ENCODE data around the gene CD3E. TPM values are rescaled to one million over a fixed set of nuclear protein-coding genes. Genes with fewer than 3 reads are reported as not detected.

Gene CD3E
- total RNA-seq, 1 donor from 2014 or later = 571 TPM

- Mint-ChIP-seq H3K9me3 (peaks cover 4% of the 10 kb centered on the region), H3K36me3 (ENCODE audit: low read depth) (no peaks in the 10 kb centered on the region), H3K27ac (peak overlapping the region; percentile 36), H3K4me1 (peaks cover 41% of the 10 kb centered on the region), H3K4me3 (no peak overlapping the region), H3K27me3 (no peaks in the 10 kb centered on the region)
- intact Hi-C loops (cut with micrococcal nuclease) = loop anchor here (2.0 kb wide), 1 partner anchor 15 kb away; no protein-coding TSS in a partner anchor
- peak; percentile 70 for DNase-seq
These were observed 27.2 kb upstream of the CD3E start for GRCh38 chr11:118277312-118277711.

- peak; percentile 77 for DNase-seq
- peak overlapping the region; percentile 8 for H3K27ac Mint-ChIP-seq
- no peaks in the 10 kb centered on the region for H3K36me3 Mint-ChIP-seq (ENCODE audit: low read depth)
- peaks cover 40% of the 10 kb centered on the region for H3K4me1 Mint-ChIP-seq
- intact Hi-C loops (cut with micrococcal nuclease) = no loop called here
- H3K27me3 Mint-ChIP-seq = no peaks in the 10 kb centered on the region
- H3K9me3 Mint-ChIP-seq = peaks cover 7% of the 10 kb centered on the region
- H3K4me3 Mint-ChIP-seq = peak overlapping the region; percentile 8
These were observed 23.2 kb upstream of the CD3E start for GRCh38 chr11:118281284-118281683.

- Mint-ChIP-seq H3K36me3 (ENCODE audit: low read depth) (no peaks in the 10 kb centered on the region), H3K27ac (no peak overlapping the region), H3K4me1 (peaks cover 28% of the 10 kb centered on the region), H3K9me3 (peaks cover 7% of the 10 kb centered on the region), H3K27me3 (no peaks in the 10 kb centered on the region), H3K4me3 (no peak overlapping the region)
- intact Hi-C loops (cut with micrococcal nuclease) = no loop called here
- no peak for DNase-seq
These were observed 21.9 kb upstream of the CD3E start for GRCh38 chr11:118282606-118283005.

- Mint-ChIP-seq H3K36me3 (ENCODE audit: low read depth) (no peaks in the 10 kb centered on the region), H3K27ac (peak overlapping the region; percentile 72), H3K27me3 (no peaks in the 10 kb centered on the region), H3K9me3 (peaks cover 7% of the 10 kb centered on the region), H3K4me1 (peaks cover 28% of the 10 kb centered on the region), H3K4me3 (no peak overlapping the region)
- intact Hi-C loops (cut with micrococcal nuclease) = no loop called here
- DNase-seq = no peak
These were observed 21.4 kb upstream of the CD3E start for GRCh38 chr11:118283037-118283636.

GRCh38 chr11:118283756-118284350, 20.7 kb upstream of the CD3E start:
- H3K27me3 Mint-ChIP-seq = no peaks in the 10 kb centered on the region
- peak overlapping the region; percentile 11 for H3K4me3 Mint-ChIP-seq
- H3K9me3 Mint-ChIP-seq = peaks cover 7% of the 10 kb centered on the region
- peaks cover 28% of the 10 kb centered on the region for H3K4me1 Mint-ChIP-seq
- DNase-seq = peak; percentile 66
- no peaks in the 10 kb centered on the region for H3K36me3 Mint-ChIP-seq (ENCODE audit: low read depth)
- H3K27ac Mint-ChIP-seq = peak overlapping the region; percentile 72
- intact Hi-C loops (cut with micrococcal nuclease) = no loop called here

- Mint-ChIP-seq H3K4me1 (peaks cover 32% of the 10 kb centered on the region), H3K4me3 (no peak overlapping the region), H3K27me3 (no peaks in the 10 kb centered on the region), H3K27ac (no peak overlapping the region), H3K36me3 (ENCODE audit: low read depth) (peaks cover 2% of the 10 kb centered on the region), H3K9me3 (peaks cover 7% of the 10 kb centered on the region)
- intact Hi-C loops (cut with micrococcal nuclease) = no loop called here
- no peak for DNase-seq
These were observed 18.0 kb upstream of the CD3E start for GRCh38 chr11:118286545-118286944.

GRCh38 chr11:118287006-118287405, 17.5 kb upstream of the CD3E start:
- Mint-ChIP-seq H3K27ac (peak overlapping the region; percentile 62), H3K4me1 (peaks cover 33% of the 10 kb centered on the region), H3K36me3 (ENCODE audit: low read depth) (peaks cover 2% of the 10 kb centered on the region), H3K9me3 (peaks cover 7% of the 10 kb centered on the region), H3K27me3 (no peaks in the 10 kb centered on the region), H3K4me3 (no peak overlapping the region)
- intact Hi-C loops (cut with micrococcal nuclease) = no loop called here
- no peak for DNase-seq

GRCh38 chr11:118289401-118289800, 15.1 kb upstream of the CD3E start:
- Mint-ChIP-seq H3K4me3 (no peak overlapping the region), H3K36me3 (ENCODE audit: low read depth) (peaks cover 2% of the 10 kb centered on the region), H3K9me3 (peaks cover 3% of the 10 kb centered on the region), H3K27ac (no peak overlapping the region), H3K4me1 (peaks cover 19% of the 10 kb centered on the region), H3K27me3 (peaks cover 2% of the 10 kb centered on the region)
- DNase-seq = no peak
- intact Hi-C loops (cut with micrococcal nuclease) = no loop called here

GRCh38 chr11:118290923-118291322, 13.6 kb upstream of the CD3E start:
- peak overlapping the region; percentile 1 for H3K27ac Mint-ChIP-seq
- peaks cover 2% of the 10 kb centered on the region for H3K9me3 Mint-ChIP-seq
- H3K4me3 Mint-ChIP-seq = no peak overlapping the region
- H3K4me1 Mint-ChIP-seq = peaks cover 23% of the 10 kb centered on the region
- intact Hi-C loops (cut with micrococcal nuclease) = loop anchor here (1.0 to 2.0 kb wide), 3 partner anchors 50 to 146 kb away; no protein-coding TSS in a partner anchor
- H3K36me3 Mint-ChIP-seq (ENCODE audit: low read depth) = peaks cover 2% of the 10 kb centered on the region
- peak; percentile 87 for DNase-seq
- H3K27me3 Mint-ChIP-seq = peaks cover 2% of the 10 kb centered on the region

- no peak overlapping the region for H3K27ac Mint-ChIP-seq
- no peaks in the 10 kb centered on the region for H3K9me3 Mint-ChIP-seq
- DNase-seq = no peak
- H3K4me3 Mint-ChIP-seq = no peak overlapping the region
- peaks cover 2% of the 10 kb centered on the region for H3K27me3 Mint-ChIP-seq
- H3K4me1 Mint-ChIP-seq = peaks cover 25% of the 10 kb centered on the region
- peaks cover 2% of the 10 kb centered on the region for H3K36me3 Mint-ChIP-seq (ENCODE audit: low read depth)
- intact Hi-C loops (cut with micrococcal nuclease) = loop anchor here (1.0 to 2.0 kb wide), 3 partner anchors 51 to 146 kb away; no protein-coding TSS in a partner anchor
These were observed 12.9 kb upstream of the CD3E start for GRCh38 chr11:118291477-118292135.

- no peak overlapping the region for H3K27ac Mint-ChIP-seq
- intact Hi-C loops (cut with micrococcal nuclease) = no loop called here
- peaks cover 2% of the 10 kb centered on the region for H3K27me3 Mint-ChIP-seq
- DNase-seq = no peak
- no peaks in the 10 kb centered on the region for H3K9me3 Mint-ChIP-seq
- H3K36me3 Mint-ChIP-seq (ENCODE audit: low read depth) = peaks cover 2% of the 10 kb centered on the region
- no peak overlapping the region for H3K4me3 Mint-ChIP-seq
- H3K4me1 Mint-ChIP-seq = peaks cover 25% of the 10 kb centered on the region
These were observed 10.5 kb upstream of the CD3E start for GRCh38 chr11:118294053-118294452.

- H3K9me3 Mint-ChIP-seq = no peaks in the 10 kb centered on the region
- H3K4me3 Mint-ChIP-seq = no peak overlapping the region
- peaks cover 2% of the 10 kb centered on the region for H3K27me3 Mint-ChIP-seq
- no peak for DNase-seq
- intact Hi-C loops (cut with micrococcal nuclease) = loop anchor here (1.0 to 5.0 kb wide), 2 partner anchors 9 to 192 kb away; partner anchors contain the start of gene CD3E
- no peak overlapping the region for H3K27ac Mint-ChIP-seq
- H3K36me3 Mint-ChIP-seq (ENCODE audit: low read depth) = no peaks in the 10 kb centered on the region
- H3K4me1 Mint-ChIP-seq = peaks cover 21% of the 10 kb centered on the region
These were observed 9.3 kb upstream of the CD3E start for GRCh38 chr11:118295199-118295598.

- Mint-ChIP-seq H3K9me3 (no peaks in the 10 kb centered on the region), H3K27me3 (peaks cover 2% of the 10 kb centered on the region), H3K36me3 (ENCODE audit: low read depth) (no peaks in the 10 kb centered on the region), H3K4me1 (peaks cover 17% of the 10 kb centered on the region), H3K27ac (peak overlapping the region; percentile 31), H3K4me3 (no peak overlapping the region)
- DNase-seq = peak; percentile 79
- intact Hi-C loops (cut with micrococcal nuclease) = loop anchor here (1.0 to 5.0 kb wide), 3 partner anchors 8 to 191 kb away; partner anchors contain the start of gene CD3E
These were observed 8.6 kb upstream of the CD3E start for GRCh38 chr11:118295815-118296454.
